ENCODE data around the gene ABLIM3.

GRCh38 chr5:149121145-149121544, 20.1 kb upstream of the ABLIM3 start:
- no peak for TF ChIP-seq GATA2 (IDR thresholded peaks at IDR 0.05; ENCODE audit: low read depth, low read length)
- TF ChIP-seq GATA3 (IDR thresholded peaks at IDR 0.05; ENCODE audit: low read depth, low read length), result no peak

All from SH-SY5Y (cell line).